Measurements from ENCODE around the gene AKAP13.

GRCh38 chr15:85488997-85489396 is 108.6 kb downstream of the AKAP13 start:
- TF ChIP-seq POLR2A (IDR thresholded peaks at IDR 0.05) = no peak
- TF ChIP-seq, protein P1, sequence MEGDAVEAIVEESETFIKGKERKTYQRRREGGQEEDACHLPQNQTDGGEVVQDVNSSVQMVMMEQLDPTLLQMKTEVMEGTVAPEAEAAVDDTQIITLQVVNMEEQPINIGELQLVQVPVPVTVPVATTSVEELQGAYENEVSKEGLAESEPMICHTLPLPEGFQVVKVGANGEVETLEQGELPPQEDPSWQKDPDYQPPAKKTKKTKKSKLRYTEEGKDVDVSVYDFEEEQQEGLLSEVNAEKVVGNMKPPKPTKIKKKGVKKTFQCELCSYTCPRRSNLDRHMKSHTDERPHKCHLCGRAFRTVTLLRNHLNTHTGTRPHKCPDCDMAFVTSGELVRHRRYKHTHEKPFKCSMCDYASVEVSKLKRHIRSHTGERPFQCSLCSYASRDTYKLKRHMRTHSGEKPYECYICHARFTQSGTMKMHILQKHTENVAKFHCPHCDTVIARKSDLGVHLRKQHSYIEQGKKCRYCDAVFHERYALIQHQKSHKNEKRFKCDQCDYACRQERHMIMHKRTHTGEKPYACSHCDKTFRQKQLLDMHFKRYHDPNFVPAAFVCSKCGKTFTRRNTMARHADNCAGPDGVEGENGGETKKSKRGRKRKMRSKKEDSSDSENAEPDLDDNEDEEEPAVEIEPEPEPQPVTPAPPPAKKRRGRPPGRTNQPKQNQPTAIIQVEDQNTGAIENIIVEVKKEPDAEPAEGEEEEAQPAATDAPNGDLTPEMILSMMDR (IDR thresholded peaks at IDR 0.05) = no peak

All from testis (tissue), 2 donors.